ENCODE measurements around the gene CST11.

DNA sequence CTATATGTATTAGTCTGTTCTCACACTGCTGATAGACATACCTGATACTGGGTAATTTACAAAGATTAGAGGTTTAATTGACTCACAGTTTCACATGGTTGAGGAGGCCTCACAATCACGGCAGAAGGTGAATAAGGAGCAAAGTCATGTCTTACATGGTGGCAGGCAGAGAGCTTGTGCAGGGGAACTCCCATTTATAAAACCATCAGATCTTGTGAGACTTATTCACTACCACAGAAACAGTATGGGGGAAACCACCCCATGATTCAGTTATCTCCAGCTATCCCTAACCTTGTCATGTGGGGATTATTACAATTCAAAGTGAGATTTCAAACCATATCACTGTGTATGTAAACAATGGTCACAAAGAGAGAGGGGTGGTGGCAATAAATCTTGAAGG lies 44.9 kb upstream of the CST11 start:
- TF ChIP-seq, protein P1, sequence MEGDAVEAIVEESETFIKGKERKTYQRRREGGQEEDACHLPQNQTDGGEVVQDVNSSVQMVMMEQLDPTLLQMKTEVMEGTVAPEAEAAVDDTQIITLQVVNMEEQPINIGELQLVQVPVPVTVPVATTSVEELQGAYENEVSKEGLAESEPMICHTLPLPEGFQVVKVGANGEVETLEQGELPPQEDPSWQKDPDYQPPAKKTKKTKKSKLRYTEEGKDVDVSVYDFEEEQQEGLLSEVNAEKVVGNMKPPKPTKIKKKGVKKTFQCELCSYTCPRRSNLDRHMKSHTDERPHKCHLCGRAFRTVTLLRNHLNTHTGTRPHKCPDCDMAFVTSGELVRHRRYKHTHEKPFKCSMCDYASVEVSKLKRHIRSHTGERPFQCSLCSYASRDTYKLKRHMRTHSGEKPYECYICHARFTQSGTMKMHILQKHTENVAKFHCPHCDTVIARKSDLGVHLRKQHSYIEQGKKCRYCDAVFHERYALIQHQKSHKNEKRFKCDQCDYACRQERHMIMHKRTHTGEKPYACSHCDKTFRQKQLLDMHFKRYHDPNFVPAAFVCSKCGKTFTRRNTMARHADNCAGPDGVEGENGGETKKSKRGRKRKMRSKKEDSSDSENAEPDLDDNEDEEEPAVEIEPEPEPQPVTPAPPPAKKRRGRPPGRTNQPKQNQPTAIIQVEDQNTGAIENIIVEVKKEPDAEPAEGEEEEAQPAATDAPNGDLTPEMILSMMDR (IDR thresholded peaks at IDR 0.05; ENCODE audit: insufficient read depth, low read length), result no peak
- TF ChIP-seq GABPA (IDR thresholded peaks at IDR 0.05; ENCODE audit: low read depth), result no peak

All from HL-60 (cell line).